Activated CD4-positive, alpha-beta T cell treated with anti-CD3 and anti-CD28 coated beads, Interleukin-2, amount 10 ng/mL, durations not matched to agents 7 days and 5 days (primary cell): ENCODE data around the gene S100A5. TPM values are rescaled to one million over a fixed set of nuclear protein-coding genes. Genes with fewer than 3 reads are reported as not detected.
"Not testable (repeated sequence)": the region's sequence is repeated elsewhere in the genome, so short reads cannot be mapped to it uniquely, and the experiment has no call there.

ENCODE experiments used
- CTCF ChIA-PET: fragments of 350-600 bp; sonication (Branson Sonifier 250); formaldehyde crosslinking; loops from one replicate; lab custom pipeline; 2021; ENCODE audit warnings: antibody characterized with exemption; lab: Charles Lee
- POLR2A ChIA-PET: fragments of 350-600 bp; sonication (Branson Sonifier 250); formaldehyde crosslinking; loops from one replicate; lab custom pipeline; 2021; ENCODE audit warnings: antibody characterized with exemption; lab: Charles Lee
- DNase-seq: peaks from one replicate; pipeline ENCODE4 v3.0.0-alpha.2; 2020
- H3K27ac Mint-ChIP-seq: one replicate; pipeline ENCODE4 v1.8.0; 2021; ENCODE audit warnings: mild to moderate bottlenecking, moderate library complexity, mixed read lengths
- H3K27me3 Mint-ChIP-seq: one replicate; pipeline ENCODE4 v1.8.0; 2021; ENCODE audit warnings: mixed read lengths
- H3K36me3 Mint-ChIP-seq: one replicate; pipeline ENCODE4 v1.8.0; 2021; ENCODE audit warnings: low read depth, mixed read lengths
- H3K4me1 Mint-ChIP-seq: one replicate; pipeline ENCODE4 v1.8.0; 2021; ENCODE audit warnings: mixed read lengths
- H3K4me3 Mint-ChIP-seq: one replicate; pipeline ENCODE4 v1.8.0; 2021; ENCODE audit warnings: mild to moderate bottlenecking, moderate library complexity, mixed read lengths
- H3K9me3 Mint-ChIP-seq: one replicate; pipeline ENCODE4 v1.8.0; 2021; ENCODE audit warnings: mixed read lengths
- total RNA-seq, 2 experiments: library from RNA; stranded (reverse); gene quantifications; one replicate each; pipeline ENCODE4 v1.2.3, GENCODE V29; 2021

S100A5 gene
- total RNA-seq, 2 experiments from 2014 or later = 3.0 to 3.8 TPM

DNA sequence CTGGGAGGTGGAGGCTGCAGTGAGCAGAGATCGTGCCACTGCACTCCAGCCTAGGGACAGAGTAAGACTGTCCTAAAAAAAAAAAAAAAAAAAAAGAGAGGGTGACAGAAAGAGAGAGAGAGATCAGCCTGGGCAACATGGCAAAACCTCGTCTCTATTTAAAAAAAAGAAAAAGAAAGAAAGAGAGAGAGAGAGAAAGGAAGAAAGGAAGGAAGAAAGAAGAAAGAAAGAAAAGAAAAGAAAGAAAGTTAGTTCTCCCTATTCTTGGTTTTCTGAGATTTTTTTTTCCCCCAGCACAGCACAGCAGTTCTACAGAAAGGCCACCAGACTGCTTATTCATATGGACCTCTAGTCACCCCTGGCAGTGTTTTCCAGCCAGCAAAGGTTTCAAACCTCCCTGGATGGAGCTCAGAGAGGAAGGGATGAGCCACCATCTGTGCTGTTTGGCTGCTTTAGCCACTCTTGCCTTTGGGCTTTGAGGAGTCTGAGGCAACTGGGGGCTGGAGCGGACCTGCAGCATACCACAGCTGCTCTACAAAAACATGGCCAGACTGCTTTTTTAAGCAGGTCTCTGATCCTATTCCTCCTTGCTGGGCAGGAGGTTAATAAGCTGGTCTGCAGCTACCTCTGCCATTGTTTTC is 15.5 kb downstream of the S100A5 start:
- Mint-ChIP-seq H3K4me3 (no peak overlapping the region), H3K9me3 (no peaks in the 10 kb centered on the region), H3K27ac (peak overlapping the region; percentile 19), H3K27me3 (no peaks in the 10 kb centered on the region), H3K4me1 (peaks cover 11% of the 10 kb centered on the region), H3K36me3 (peaks cover 8% of the 10 kb centered on the region)
- DNase-seq = no peak
- ChIA-PET POLR2A (no interaction called here), CTCF (interaction anchor here (1.4 to 2.2 kb wide), 3 partner anchors 8 to 74 kb away, joined by 3 to 10 read pairs (median 3); no protein-coding TSS in a partner anchor)

DNA sequence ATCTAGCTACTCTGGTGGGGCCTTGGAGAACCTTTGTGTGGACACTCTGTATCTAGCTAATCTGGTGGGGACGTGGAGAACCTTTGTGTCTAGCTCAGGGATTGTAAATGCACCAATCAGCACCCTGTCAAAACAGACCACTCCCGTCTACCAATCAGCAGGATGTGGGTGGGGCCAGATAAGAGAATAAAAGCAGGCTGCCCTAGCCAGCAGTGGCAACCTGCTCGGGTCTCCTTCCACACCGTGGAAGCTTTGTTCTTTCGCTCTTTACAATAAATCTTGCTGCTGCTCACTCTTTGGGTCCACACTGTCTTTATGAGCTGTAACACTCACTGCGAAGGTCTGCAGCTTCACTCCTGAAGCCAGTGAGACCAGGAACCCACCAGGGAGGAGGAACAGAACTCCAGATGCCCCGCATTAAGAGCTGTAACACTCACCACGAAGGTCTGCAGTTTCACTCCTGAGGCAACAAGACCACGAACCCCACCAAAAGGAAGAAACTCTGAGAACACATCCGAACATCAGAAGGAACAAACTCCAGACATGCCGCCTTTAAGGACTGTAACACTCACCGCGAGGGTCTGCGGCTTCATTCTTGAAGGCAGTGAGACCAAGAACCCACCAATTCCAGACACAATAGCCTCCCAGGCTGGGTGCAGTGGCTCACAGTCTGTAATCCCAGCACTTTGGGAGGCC is 18.2 kb downstream of the S100A5 start:
- DNase-seq, H3K27me3 Mint-ChIP-seq, H3K4me3 Mint-ChIP-seq, H3K27ac Mint-ChIP-seq, POLR2A ChIA-PET, H3K9me3 Mint-ChIP-seq, H3K36me3 Mint-ChIP-seq: not testable (repeated sequence)
- H3K4me1 Mint-ChIP-seq = peaks cover 16% of the 10 kb centered on the region
- CTCF ChIA-PET = interaction anchor here (1.1 to 3.4 kb wide), 4 partner anchors 11 to 50 kb away, joined by 3 to 15 read pairs (median 6); partner anchors contain the start of gene S100A6

DNA sequence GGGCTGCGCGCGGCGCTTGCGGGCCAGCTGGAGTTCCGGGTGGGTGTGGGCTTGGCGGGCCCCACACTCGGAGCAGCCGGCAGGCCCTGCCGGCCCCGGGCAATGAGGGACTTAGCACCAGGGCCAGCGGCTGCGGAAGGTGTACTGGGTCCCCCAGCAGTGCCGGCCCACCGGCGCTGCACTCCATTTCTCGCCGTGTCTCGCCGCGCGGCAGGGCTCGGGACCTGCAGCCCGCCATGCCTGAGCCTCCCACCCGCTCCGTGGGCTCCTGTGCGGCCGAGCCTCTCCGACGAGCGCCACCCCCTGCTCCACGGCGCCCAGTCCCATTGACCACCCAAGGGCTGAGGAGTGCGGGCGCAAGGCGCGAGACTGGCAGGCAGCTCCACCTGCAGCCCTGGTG is 18.9 kb downstream of the S100A5 start:
- DNase-seq, H3K4me3 Mint-ChIP-seq, H3K9me3 Mint-ChIP-seq, POLR2A ChIA-PET, H3K27me3 Mint-ChIP-seq, H3K27ac Mint-ChIP-seq, H3K36me3 Mint-ChIP-seq: not testable (repeated sequence)
- CTCF ChIA-PET = interaction anchor here (1.0 to 3.4 kb wide), 5 partner anchors 11 to 51 kb away, joined by 3 to 15 read pairs (median 8); partner anchors contain the start of gene S100A6
- H3K4me1 Mint-ChIP-seq = peaks cover 16% of the 10 kb centered on the region

DNA sequence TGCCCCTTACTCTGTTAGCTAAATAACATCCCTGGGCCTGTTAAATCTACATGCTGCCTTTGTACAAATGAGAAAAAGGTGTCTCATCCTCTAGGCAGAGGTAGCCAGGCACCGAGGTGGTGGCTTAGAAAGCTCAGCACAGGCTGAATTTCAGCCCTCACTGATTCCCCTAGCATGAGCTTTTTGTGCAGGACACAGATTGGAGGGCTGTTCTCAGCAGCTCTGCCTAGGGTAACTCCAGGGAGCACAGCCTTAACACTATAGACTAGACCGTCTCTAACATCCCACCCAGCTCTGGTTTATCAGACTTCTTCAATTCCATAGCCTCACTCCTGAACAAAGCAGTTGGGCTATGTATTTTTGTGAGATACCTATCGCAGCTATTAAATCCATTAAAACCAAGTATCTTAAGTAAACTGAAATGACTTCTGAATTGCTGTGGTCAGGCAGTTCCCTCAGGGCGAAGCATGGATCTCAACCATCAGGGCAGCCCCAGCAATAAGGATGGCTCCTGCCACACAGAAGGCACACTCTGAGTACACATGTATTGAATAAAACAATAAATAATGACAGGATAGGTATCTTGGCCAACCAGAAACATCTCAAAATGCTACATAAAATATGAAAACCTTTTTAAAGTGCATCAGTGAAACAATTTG is 19.8 kb downstream of the S100A5 start:
- H3K27me3 Mint-ChIP-seq = no peaks in the 10 kb centered on the region
- no peak for DNase-seq
- ChIA-PET POLR2A (no interaction called here), CTCF (interaction anchor here (0.6 to 3.4 kb wide), 8 partner anchors 10 to 101 kb away, joined by 3 to 16 read pairs (median 6); partner anchors contain the start of gene S100A6)
- peaks cover 2% of the 10 kb centered on the region for H3K36me3 Mint-ChIP-seq
- H3K4me1 Mint-ChIP-seq = peaks cover 21% of the 10 kb centered on the region
- H3K9me3 Mint-ChIP-seq = no peaks in the 10 kb centered on the region
- no peak overlapping the region for H3K27ac Mint-ChIP-seq
- no peak overlapping the region for H3K4me3 Mint-ChIP-seq

DNA sequence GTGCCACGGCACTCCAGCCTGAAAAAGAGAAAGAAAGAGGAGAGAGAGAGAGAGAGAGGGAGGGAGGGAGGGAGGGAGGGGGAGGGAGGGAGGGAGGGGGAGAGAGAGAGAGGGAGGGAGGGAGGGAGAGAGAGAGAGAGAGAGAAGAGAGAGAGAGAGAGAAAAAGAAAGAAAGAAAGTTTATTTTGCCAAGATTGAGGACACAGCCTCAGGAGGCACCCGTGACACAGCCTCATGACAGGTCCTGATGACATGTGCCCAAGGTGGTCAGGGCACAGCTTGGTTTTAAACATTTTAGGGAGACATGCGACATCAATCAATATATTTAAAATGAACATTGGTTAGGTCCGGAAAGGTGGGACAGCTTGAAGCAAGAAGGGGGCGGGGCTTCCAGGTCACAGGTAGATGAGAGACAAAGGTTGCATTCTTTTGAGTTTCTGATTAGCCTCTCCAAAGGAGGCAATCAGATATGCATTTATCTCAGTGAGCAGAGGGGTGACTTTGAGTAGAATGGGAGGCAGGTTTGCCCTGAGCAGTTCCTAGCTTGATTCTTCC is 20.5 kb downstream of the S100A5 start:
- not testable (repeated sequence) for H3K9me3 Mint-ChIP-seq, H3K36me3 Mint-ChIP-seq, H3K27me3 Mint-ChIP-seq, DNase-seq, H3K4me3 Mint-ChIP-seq, H3K27ac Mint-ChIP-seq
- POLR2A ChIA-PET = interaction anchor here (0.5 kb wide), 1 partner anchor 38 kb away, joined by 5 read pairs; no protein-coding TSS in a partner anchor
- H3K4me1 Mint-ChIP-seq = peaks cover 28% of the 10 kb centered on the region
- CTCF ChIA-PET = interaction anchor here (0.6 to 3.4 kb wide), 7 partner anchors 9 to 152 kb away, joined by 3 to 16 read pairs (median 8); no protein-coding TSS in a partner anchor

DNA sequence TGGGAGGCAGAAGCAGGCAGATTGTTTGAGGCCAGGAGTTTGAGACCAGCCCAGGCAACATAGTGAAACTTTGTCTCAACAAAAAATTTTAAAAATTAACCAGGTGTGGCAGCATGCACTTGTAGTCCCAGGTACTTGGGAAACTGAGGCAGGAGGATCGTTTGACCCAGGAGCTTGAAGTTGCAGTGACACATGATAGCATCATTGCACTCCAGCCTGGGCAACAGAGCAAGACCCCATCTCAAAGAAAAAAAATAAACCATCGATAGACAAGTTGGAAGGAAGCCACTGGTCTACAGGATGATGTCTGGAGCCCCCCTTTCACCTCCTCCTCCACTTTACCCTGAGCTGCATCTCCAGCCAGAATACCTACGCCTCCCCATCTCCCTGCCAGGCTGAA is 21.5 kb downstream of the S100A5 start:
- ChIA-PET POLR2A (no interaction called here), CTCF (interaction anchor here (0.6 to 3.2 kb wide), 3 partner anchors 13 to 213 kb away, joined by 3 to 16 read pairs (median 8); no protein-coding TSS in a partner anchor)
- no peak overlapping the region for H3K27ac Mint-ChIP-seq
- peaks cover 2% of the 10 kb centered on the region for H3K36me3 Mint-ChIP-seq
- H3K4me3 Mint-ChIP-seq = no peak overlapping the region
- DNase-seq = no peak
- peaks cover 30% of the 10 kb centered on the region for H3K4me1 Mint-ChIP-seq
- H3K9me3 Mint-ChIP-seq = no peaks in the 10 kb centered on the region
- no peaks in the 10 kb centered on the region for H3K27me3 Mint-ChIP-seq

DNA sequence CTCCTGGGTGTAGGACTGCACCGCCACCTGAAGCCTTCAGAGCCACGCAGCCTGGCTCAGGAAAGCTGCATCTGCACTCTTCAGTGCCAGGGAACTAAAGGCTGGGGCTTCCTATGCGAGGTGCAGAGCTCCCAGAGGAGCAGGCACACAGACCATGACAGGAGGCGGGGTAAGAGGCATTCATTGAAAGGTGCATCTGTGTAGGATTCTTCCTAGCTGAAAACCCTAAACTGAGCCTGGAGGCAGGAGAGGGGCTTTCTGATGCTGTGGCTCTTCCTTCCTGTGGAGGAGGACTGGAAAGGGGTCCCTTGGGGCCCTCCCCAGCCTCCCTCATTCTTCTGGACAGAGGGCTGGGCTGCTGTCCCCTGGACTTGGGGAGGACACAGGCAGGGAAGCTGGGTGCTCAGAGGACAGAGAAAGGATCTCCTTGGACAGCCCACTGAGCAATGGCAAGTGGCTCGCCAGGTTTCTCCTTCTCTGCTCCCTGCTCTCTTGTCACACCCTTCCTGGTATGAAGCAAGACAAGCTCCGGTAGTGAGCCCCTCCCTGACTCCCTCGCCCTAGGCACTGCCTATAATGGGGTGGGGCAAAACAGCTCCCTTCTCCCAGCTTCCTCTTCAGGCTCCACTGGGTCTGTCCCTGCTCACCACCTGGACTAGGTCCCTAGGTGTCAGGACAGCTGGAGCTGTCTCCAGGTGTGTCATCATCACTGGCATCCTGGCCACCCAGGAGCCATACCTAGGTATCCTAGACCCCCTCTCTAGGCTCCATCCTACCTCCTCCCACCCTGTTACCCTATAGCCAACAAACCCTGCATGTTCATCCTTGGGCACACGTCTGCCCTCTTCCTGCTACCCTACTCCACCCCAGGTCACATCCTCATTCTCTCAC is 25.0 kb downstream of the S100A5 start:
- Mint-ChIP-seq H3K4me1 (peaks cover 42% of the 10 kb centered on the region), H3K9me3 (no peaks in the 10 kb centered on the region), H3K36me3 (no peaks in the 10 kb centered on the region), H3K27ac (peak overlapping the region; percentile 55), H3K4me3 (no peak overlapping the region), H3K27me3 (no peaks in the 10 kb centered on the region)
- POLR2A ChIA-PET = no interaction called here
- CTCF ChIA-PET = interaction anchor here (1.2 to 2.4 kb wide), 3 partner anchors 17 to 57 kb away, joined by 5 to 9 read pairs (median 7); no protein-coding TSS in a partner anchor
- DNase-seq = no peak

DNA sequence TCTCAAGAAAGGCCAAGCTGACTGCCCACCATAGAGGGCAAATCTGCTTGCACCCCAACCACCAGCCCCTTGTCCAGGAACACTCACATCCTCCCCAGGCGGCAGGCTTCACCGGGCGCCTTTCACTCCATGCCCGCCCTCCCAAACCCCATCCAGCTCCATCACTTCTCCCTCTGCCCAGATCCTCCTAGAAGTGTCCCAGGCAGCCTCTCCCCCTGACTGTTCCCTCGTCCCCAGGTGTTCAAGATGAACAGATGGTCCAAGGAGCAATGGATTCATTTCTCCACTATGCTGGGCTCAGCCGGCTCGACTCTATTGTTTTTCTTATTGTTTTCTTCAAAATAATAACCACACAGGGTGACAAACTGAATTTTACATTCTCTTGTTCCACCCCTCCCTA is 27.1 kb downstream of the S100A5 start:
- Mint-ChIP-seq H3K4me1 (peaks cover 44% of the 10 kb centered on the region), H3K36me3 (no peaks in the 10 kb centered on the region), H3K27me3 (no peaks in the 10 kb centered on the region), H3K4me3 (no peak overlapping the region), H3K27ac (no peak overlapping the region), H3K9me3 (no peaks in the 10 kb centered on the region)
- DNase-seq = no peak
- ChIA-PET CTCF (interaction anchor here (4.9 kb wide), 1 partner anchor 21 kb away, joined by 38 read pairs; the partner anchor contains the start of gene S100A6), POLR2A (no interaction called here)

DNA sequence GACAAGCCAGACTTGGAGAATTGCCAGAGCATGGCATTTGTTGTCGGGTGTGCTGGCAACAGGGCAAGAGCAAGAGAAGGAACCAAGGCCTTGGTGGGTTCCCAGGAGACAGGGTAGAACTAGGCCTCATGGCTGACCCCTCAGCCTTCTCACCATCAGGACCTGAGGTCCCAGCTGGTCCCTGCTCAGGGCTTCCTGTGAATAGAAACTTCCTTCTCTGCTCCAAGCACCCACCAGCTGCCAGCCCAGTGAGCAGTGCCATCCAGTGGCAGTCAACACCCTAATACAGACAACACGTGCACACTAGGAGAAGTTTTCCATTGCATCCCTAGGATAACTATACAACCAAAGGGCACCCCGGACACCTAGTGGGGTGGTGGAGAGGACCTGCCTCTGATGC is 27.7 kb downstream of the S100A5 start:
- no peak overlapping the region for H3K27ac Mint-ChIP-seq

DNA sequence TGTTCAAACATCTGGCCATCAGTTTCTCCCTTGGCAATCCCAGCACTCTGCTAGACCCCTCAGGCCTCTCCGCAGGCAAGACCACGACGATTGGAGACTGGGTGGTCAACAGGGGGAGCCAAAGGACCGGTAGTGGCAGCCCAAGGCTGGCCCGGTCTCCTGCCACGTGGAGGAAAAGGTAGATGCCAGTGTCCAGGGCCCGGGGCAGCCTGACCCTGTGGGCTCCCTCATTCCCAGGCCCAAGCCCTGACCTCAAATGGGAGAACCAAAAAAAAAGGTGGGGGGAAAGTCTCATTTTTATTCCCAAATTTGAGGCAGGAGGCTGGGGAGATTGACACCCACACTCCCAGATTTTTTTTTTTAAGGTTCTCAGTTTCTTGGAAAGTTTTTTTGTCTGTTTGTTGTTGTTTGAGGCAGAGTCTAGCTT is 29.7 kb downstream of the S100A5 start:
- ChIA-PET POLR2A (no interaction called here), CTCF (interaction anchor here (0.7 to 4.9 kb wide), 20 partner anchors 9 to 271 kb away, joined by 3 to 38 read pairs (median 4); partner anchors contain the start of genes CHTOP, S100A2, S100A4 and S100A5)
- H3K4me1 Mint-ChIP-seq = peaks cover 36% of the 10 kb centered on the region
- H3K9me3 Mint-ChIP-seq = no peaks in the 10 kb centered on the region
- H3K36me3 Mint-ChIP-seq = no peaks in the 10 kb centered on the region
- no peaks in the 10 kb centered on the region for H3K27me3 Mint-ChIP-seq
- peak overlapping the region; percentile 38 for H3K27ac Mint-ChIP-seq
- DNase-seq = peak; percentile 84
- no peak overlapping the region for H3K4me3 Mint-ChIP-seq

More for the DNA sequence above, 27.7 kb downstream of the S100A5 start:
- H3K4me1 Mint-ChIP-seq = peaks cover 40% of the 10 kb centered on the region
- ChIA-PET POLR2A (no interaction called here), CTCF (interaction anchor here (0.6 to 4.9 kb wide), 2 partner anchors 22 to 82 kb away, joined by 4 to 38 read pairs; partner anchors contain the start of gene S100A6)
- no peaks in the 10 kb centered on the region for H3K9me3 Mint-ChIP-seq
- no peak for DNase-seq
- no peak overlapping the region for H3K4me3 Mint-ChIP-seq
- H3K36me3 Mint-ChIP-seq = no peaks in the 10 kb centered on the region
- no peaks in the 10 kb centered on the region for H3K27me3 Mint-ChIP-seq

DNA sequence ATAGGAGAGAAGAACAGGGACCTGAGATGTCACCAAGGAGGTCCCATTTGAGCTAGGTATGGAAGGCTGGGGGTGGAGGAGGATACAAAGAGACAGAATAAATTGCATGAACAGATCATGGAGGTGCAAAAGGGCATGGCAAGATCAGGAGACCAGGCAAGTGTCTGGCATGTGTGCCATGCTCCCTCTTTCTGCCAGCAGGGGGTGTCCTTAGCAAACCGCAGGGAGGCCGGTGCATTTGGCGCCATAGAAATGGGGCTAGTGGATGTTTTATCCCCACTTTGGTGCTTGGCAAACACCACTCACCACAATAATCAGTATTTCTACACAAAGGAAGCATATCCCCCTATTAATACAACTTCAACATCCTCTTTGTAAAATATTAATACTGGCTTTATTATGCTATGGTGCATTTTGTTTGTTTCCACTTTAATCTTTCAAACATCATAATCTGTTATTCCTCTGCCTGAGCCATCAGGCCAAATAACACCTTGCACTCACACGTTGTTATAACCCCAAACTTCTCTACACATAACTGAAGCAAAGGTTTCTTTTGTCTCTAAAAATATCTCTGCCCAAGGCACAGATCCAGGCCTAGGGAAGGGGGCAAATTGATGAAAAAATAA is 30.9 kb downstream of the S100A5 start:
- Mint-ChIP-seq H3K27ac (no peak overlapping the region), H3K27me3 (no peaks in the 10 kb centered on the region), H3K4me1 (peaks cover 27% of the 10 kb centered on the region), H3K9me3 (no peaks in the 10 kb centered on the region), H3K36me3 (no peaks in the 10 kb centered on the region), H3K4me3 (no peak overlapping the region)
- DNase-seq = peak; percentile 73
- CTCF ChIA-PET = interaction anchor here (1.1 to 4.9 kb wide), 9 partner anchors 9 to 210 kb away, joined by 3 to 38 read pairs (median 4); partner anchors contain the start of genes S100A2 and S100A6
- POLR2A ChIA-PET = no interaction called here
